ENCODE measurements around the gene TMEM245. TPM values are rescaled to one million over a fixed set of nuclear protein-coding genes. Genes with fewer than 3 reads are reported as not detected.
"Not testable (repeated sequence)": the region's sequence is repeated elsewhere in the genome, so short reads cannot be mapped to it uniquely, and the experiment has no call there.

Gene TMEM245
- polyA plus RNA-seq, 3 donors, result 9.2 to 29.1 (median 14.4) TPM

DNA sequence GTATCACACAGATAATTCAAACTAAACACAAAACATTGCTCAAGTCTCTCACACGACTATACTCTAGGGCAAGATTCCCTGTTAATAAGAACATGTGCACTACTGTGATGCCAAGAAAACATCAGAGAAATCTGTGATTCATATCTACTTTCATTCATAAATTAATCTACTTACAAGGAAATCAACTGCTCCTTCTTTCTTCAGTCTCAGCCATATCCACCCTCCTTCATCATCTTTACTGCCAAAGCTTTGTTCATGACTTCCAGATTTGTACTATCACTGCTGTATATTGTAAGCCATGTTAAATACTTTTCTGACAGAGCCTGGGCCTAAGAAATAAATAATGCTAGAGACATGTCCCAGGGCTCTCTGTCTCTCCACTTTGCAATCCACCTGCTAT lies 141.5 kb downstream of the TMEM245 start:
- 22 to 51% (median 51%) methylated on average over 1 of the region's 1 CpG for WGBS, 3 donors

GRCh38 chr9:108973895-108974294 lies 145.9 kb downstream of the TMEM245 start:
- no peak overlapping the region for H3K27ac ChIP-seq (ENCODE audit: low read depth, low read length)
- 21 to 47% (median 41%) methylated on average over 5 of the region's 5 CpGs for WGBS, 3 donors

More for the DNA sequence above, 141.5 kb downstream of the TMEM245 start:
- H3K27ac ChIP-seq (ENCODE audit: low read depth, low read length), result no peak overlapping the region

GRCh38 chr9:108972626-108973209 lies 147.0 kb downstream of the TMEM245 start:
- no peak overlapping the region for H3K27ac ChIP-seq (ENCODE audit: low read depth, low read length)
- WGBS, 3 donors, result 52 to 67% (median 63%) methylated on average over 2 of the region's 2 CpGs

GRCh38 chr9:108972186-108972585 lies 147.6 kb downstream of the TMEM245 start:
- WGBS, 3 donors, result 58 to 78% (median 69%) methylated on average over 3 of the region's 3 CpGs
- no peak overlapping the region for H3K27ac ChIP-seq (ENCODE audit: low read depth, low read length)

DNA sequence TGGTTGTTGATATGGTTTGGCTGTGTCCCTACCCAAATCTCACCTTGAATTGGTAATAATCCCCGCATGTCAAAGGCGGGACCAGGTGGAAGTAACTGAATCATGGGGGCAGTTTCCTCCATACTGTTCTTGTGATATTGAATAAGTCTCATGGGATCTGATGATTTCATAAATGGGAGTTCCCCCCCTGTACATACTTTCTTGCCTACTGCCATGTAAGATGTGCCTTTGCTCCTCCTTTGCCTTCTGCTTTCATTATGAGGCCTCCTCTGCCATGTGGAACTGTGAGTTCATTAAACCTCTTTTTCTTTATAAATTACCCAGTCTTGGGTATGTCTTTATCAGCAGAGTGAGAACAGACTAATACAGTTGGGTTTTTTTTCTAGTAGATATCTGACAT lies 148.4 kb downstream of the TMEM245 start:
- H3K27ac ChIP-seq (ENCODE audit: low read depth, low read length), result not testable (repeated sequence)
- WGBS, 3 donors, result 95 to 100% (median 96%) methylated on average over 2 of the region's 2 CpGs

DNA sequence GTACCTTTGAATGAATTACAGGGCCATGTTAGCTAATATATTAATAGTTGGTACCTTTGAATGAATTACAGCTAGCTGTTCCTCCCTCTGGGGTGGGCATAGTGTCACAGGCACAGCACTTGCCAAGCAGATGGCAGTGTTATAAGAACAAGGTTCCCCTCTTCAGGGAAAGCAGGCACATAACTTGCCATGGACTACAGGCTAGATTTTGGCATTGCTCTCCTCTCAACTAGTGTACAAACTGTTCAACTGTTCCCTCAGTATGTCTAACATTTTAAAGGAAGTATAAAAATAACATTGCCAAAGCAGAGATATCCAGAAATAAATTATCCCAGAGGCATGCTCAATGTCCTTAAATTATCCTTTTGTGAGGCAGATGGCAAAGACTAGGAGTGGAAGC lies 151.8 kb downstream of the TMEM245 start:
- H3K27ac ChIP-seq (ENCODE audit: low read depth, low read length), result no peak overlapping the region

Other genes starting within 250 kb of the TMEM245 start
- gene ELP1, start 185.8 kb downstream of the TMEM245 start, polyA plus RNA-seq, result 10 to 100 TPM in 2 of 3 donors, 1 to 10 TPM in 1; 7.2 to 15.7 (median 15.6) TPM
- gene ABITRAM, start 185.5 kb downstream of the TMEM245 start, polyA plus RNA-seq, result 10 to 100 TPM in 2 of 3 donors, 1 to 10 TPM in 1; 9.6 to 23.5 (median 12.1) TPM
- gene CTNNAL1, start 106.4 kb downstream of the TMEM245 start, polyA plus RNA-seq, result 10 to 100 TPM; 12.9 to 27.2 (median 26.5) TPM
- gene FRRS1L, start 47.3 kb upstream of the TMEM245 start, polyA plus RNA-seq, result under 1 TPM in 2 of 3 donors, not detected in 1; 0.04 to 0.18 TPM
- 100 to 1,000 TPM in 1 of 3 donors, 10 to 100 TPM in 1, 1 to 10 TPM in 1; 6.7 to 129 (median 34.7) TPM for gene EPB41L4B, start 201.1 kb upstream of the TMEM245 start, polyA plus RNA-seq

All from adipose tissue (tissue), 3 donors.